ENCODE measurements around the gene TMOD1. TPM values are rescaled to one million over a fixed set of nuclear protein-coding genes. Genes with fewer than 3 reads are reported as not detected.

The TMOD1 gene
- total RNA-seq, 6 donors from 2014 or later, result 4.4 to 12.6 (median 8.8) TPM

DNA sequence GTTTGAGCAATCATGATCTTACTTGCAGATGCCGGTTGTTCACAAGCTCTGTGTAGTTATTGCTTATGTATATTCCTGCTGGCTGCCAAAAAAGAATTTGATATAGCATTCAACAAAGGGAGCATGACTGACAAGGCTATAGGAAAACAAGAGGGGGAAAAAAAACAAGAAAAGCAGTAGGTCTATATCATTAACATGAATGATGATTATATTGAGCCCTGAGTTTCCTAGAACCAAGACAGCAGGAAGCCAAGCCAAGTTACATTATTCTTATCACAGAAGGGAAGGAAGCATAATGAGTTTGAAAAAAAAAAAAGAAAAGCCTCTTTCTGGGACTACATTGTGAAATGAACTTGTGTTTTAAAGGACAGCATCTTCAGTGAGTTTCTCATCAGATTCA, 90.7 kb downstream of the TMOD1 start:
- H3K36me3 ChIP-seq, result no peaks in the 10 kb centered on the region
- no peaks in the 10 kb centered on the region for H3K27me3 ChIP-seq
- ATAC-seq (ENCODE audit: low FRiP score in 2 of 2), result no peak
- 66 to 73% methylated on average over 1 of the region's 1 CpG for WGBS, 2 donors
- H3K4me1 ChIP-seq, result no peaks in the 10 kb centered on the region
- no peak for DNase-seq
- H3K4me3 ChIP-seq, result no peak overlapping the region
- H3K27ac ChIP-seq, result no peak overlapping the region
- no peak for TF ChIP-seq POLR2A (IDR thresholded peaks at IDR 0.05)
- TF ChIP-seq POLR2AphosphoS5 (IDR thresholded peaks at IDR 0.05), result no peak
- no peak for TF ChIP-seq EP300 (IDR thresholded peaks at IDR 0.05)
- TF ChIP-seq, protein P1, sequence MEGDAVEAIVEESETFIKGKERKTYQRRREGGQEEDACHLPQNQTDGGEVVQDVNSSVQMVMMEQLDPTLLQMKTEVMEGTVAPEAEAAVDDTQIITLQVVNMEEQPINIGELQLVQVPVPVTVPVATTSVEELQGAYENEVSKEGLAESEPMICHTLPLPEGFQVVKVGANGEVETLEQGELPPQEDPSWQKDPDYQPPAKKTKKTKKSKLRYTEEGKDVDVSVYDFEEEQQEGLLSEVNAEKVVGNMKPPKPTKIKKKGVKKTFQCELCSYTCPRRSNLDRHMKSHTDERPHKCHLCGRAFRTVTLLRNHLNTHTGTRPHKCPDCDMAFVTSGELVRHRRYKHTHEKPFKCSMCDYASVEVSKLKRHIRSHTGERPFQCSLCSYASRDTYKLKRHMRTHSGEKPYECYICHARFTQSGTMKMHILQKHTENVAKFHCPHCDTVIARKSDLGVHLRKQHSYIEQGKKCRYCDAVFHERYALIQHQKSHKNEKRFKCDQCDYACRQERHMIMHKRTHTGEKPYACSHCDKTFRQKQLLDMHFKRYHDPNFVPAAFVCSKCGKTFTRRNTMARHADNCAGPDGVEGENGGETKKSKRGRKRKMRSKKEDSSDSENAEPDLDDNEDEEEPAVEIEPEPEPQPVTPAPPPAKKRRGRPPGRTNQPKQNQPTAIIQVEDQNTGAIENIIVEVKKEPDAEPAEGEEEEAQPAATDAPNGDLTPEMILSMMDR (IDR thresholded peaks at IDR 0.05), result no peak
- peaks cover 0 to under 1% (median 0%) of the 10 kb centered on the region in 4 donors for H3K9me3 ChIP-seq

DNA sequence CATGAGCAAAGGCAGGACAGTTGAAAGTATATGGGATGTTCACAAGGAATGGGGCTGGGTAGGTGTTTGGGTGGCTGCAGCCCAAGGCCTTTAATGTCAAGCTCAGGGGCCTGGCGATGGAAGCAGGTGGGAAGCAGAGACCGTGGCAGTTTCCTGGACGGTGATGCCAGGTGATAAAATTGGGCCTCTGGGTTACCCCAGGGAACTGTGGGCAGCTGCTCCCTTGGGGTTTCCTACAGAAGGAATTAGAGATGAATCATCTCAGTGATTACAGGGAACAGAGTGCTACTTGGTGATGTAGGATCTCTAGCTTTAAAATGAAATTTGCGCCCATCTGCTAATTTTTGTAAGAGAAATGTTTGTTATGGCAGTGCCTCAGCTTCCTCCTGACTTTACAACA, 92.5 kb downstream of the TMOD1 start:
- TF ChIP-seq, protein P1 (IDR thresholded peaks at IDR 0.05), result no peak
- no peak for TF ChIP-seq EP300 (IDR thresholded peaks at IDR 0.05)
- TF ChIP-seq POLR2AphosphoS5 (IDR thresholded peaks at IDR 0.05), result no peak
- no peak for TF ChIP-seq POLR2A (IDR thresholded peaks at IDR 0.05)
- 94 to 97% methylated on average over 4 of the region's 4 CpGs for WGBS, 2 donors
- H3K27ac ChIP-seq, result no peak overlapping the region
- DNase-seq (no peak), ATAC-seq (ENCODE audit: low FRiP score in 2 of 2) (no peak)
- no peaks in the 10 kb centered on the region for H3K9me3 ChIP-seq
- H3K4me3 ChIP-seq, result no peak overlapping the region
- no peaks in the 10 kb centered on the region for H3K27me3 ChIP-seq
- peaks cover 0 to 8% (median 6%) of the 10 kb centered on the region in 4 donors for H3K4me1 ChIP-seq
- no peaks in the 10 kb centered on the region for H3K36me3 ChIP-seq

DNA sequence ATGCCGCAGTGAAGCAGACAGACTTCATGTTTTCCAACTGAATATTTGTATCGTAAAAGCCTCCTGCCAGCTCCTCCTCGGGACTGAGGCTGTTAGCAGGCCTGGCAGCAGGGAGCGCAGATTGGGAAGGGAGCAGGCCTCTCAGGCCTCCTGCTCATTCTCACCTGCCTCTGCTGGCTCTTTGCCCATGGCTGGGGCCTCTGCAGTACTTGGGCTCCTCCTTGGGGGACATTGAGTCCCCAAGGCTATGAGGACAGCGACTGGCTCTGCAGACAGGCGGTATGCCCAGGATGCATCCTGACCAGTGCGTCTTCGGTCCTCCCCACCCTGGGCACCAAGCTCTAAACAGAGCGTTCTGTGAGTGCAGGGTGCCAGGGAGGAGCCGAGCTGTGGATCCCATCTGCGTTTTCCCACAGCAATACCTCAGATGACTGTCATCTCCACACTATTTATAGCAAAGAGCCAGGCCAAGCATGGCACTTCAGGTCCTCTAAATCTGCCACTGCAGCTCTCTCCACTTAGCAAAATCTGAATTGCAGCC, 93.0 kb downstream of the TMOD1 start:
- DNase-seq (no peak), ATAC-seq (ENCODE audit: low FRiP score in 2 of 2) (no peak)
- no peak for TF ChIP-seq POLR2A (IDR thresholded peaks at IDR 0.05)
- TF ChIP-seq POLR2AphosphoS5 (IDR thresholded peaks at IDR 0.05), result no peak
- TF ChIP-seq, protein P1 (IDR thresholded peaks at IDR 0.05), result no peak
- no peak for TF ChIP-seq EP300 (IDR thresholded peaks at IDR 0.05)
- Histone ChIP-seq H3K27ac (no peak overlapping the region), H3K36me3 (no peaks in the 10 kb centered on the region), H3K4me1 (peaks cover 0 to 8% (median 6%) of the 10 kb centered on the region in 4 donors), H3K4me3 (no peak overlapping the region), H3K27me3 (no peaks in the 10 kb centered on the region), H3K9me3 (no peaks in the 10 kb centered on the region)
- WGBS, 2 donors, result 84 to 87% methylated on average over 8 to 11 of the region's 11 CpGs

GRCh38 chr9:97596906-97597305, 95.4 kb downstream of the TMOD1 start:
- Histone ChIP-seq H3K9me3 (no peaks in the 10 kb centered on the region), H3K4me1 (peaks cover 0 to 8% (median 6%) of the 10 kb centered on the region in 4 donors), H3K4me3 (no peak overlapping the region), H3K27me3 (no peaks in the 10 kb centered on the region), H3K36me3 (peaks cover 13 to 21% (median 14%) of the 10 kb centered on the region in 4 donors), H3K27ac (no peak overlapping the region)
- TF ChIP-seq, protein P1 (IDR thresholded peaks at IDR 0.05), result no peak
- TF ChIP-seq POLR2AphosphoS5 (IDR thresholded peaks at IDR 0.05) (no peak), POLR2A (IDR thresholded peaks at IDR 0.05) (no peak), EP300 (IDR thresholded peaks at IDR 0.05) (no peak)
- DNase-seq, result no peak
- 46 to 67% methylated on average over 4 of the region's 4 CpGs for WGBS, 2 donors
- no peak for ATAC-seq (ENCODE audit: low FRiP score in 2 of 2)
